ENCODE results near the gene INTS1.

DNA sequence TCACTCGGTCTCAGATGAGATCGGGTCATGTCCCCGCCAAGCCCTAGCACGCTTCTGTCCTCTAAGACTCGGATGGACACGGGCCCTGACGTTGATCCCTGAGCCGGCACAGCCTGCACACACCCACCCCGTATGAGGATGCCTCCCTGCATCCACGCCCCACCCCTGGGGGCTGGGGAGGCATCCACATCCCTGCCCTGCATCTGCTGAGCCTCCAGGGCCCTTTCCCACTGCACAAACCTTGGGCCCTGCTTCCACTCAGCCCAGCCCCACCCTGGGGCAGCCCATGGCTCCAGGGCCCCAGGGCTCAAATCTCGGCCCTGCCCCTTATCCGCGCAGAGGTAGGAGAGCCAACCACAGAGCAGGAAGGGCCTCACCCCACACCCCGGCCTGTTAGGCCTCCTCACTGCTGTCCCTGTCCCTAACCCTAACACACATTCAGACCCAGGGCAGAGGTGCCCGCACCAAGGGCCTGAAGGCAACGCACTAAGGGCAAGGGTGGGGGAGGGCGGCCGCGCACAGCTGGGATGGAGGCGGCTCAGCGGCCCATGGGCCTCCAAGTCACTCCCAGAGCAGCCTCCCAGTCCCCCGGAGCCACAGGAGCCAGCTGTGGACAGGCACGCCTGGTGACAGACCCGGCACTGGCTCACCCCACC is 35.4 kb downstream of the INTS1 start:
- TF ChIP-seq, protein P1, sequence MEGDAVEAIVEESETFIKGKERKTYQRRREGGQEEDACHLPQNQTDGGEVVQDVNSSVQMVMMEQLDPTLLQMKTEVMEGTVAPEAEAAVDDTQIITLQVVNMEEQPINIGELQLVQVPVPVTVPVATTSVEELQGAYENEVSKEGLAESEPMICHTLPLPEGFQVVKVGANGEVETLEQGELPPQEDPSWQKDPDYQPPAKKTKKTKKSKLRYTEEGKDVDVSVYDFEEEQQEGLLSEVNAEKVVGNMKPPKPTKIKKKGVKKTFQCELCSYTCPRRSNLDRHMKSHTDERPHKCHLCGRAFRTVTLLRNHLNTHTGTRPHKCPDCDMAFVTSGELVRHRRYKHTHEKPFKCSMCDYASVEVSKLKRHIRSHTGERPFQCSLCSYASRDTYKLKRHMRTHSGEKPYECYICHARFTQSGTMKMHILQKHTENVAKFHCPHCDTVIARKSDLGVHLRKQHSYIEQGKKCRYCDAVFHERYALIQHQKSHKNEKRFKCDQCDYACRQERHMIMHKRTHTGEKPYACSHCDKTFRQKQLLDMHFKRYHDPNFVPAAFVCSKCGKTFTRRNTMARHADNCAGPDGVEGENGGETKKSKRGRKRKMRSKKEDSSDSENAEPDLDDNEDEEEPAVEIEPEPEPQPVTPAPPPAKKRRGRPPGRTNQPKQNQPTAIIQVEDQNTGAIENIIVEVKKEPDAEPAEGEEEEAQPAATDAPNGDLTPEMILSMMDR (conservative IDR thresholded peaks at IDR 0.05) = no peak
- TF ChIP-seq ZFX (IDR thresholded peaks at IDR 0.05) = no peak

Data from C4-2B (cell line).